PC-9 (cell line): ENCODE results near the gene INO80C. TPM values are rescaled to one million over a fixed set of nuclear protein-coding genes. Genes with fewer than 3 reads are reported as not detected.

Experiments
- BruUV-seq: library from RNA; stranded (reverse); fragments of 400-500 nt; replicated peaks from 2 replicates; lab custom pipeline; 2021; lab: Mats Ljungman, UMichigan
- CTCF ChIA-PET: fragments of 300-600 bp; sonication (Branson Sonifier 250); formaldehyde crosslinking; loops from one replicate; lab custom pipeline; 2022; ENCODE audit warnings: antibody characterized with exemption; lab: Charles Lee
- POLR2A ChIA-PET: fragments of 300-600 bp; sonication (Branson Sonifier 250); formaldehyde crosslinking; loops from one replicate; lab custom pipeline; 2022; ENCODE audit warnings: antibody characterized with exemption; ENCODE audit not compliant: unreplicated experiment; lab: Charles Lee
- DNase-seq, 2 experiments: peaks; one replicate each; pipeline versions ENCODE4 v3.0.0 to v3.0.0-alpha.2; 2015 to 2022; ENCODE audit warnings: mixed read lengths in 1 of 2
- H2AFZ ChIP-seq: fragments of 200-600 bp; sonication (generic); 2 replicates; pipeline ENCODE4 v1.8.1; 2017; ENCODE audit warnings: antibody characterized with exemption
- H3F3A ChIP-seq: fragments of 200-600 bp; sonication (generic); 2 replicates; pipeline ENCODE4 v1.8.1; 2017; ENCODE audit warnings: antibody characterized with exemption, mild to moderate bottlenecking, low read depth; ENCODE audit not compliant: insufficient read depth
- H3K27ac ChIP-seq: fragments of 200-600 bp; sonication (generic); 2 replicates; pipeline ENCODE4 v1.6.1; 2016; ENCODE audit warnings: mixed run types
- H3K27me3 ChIP-seq: fragments of 200-600 bp; sonication (generic); 2 replicates; pipeline ENCODE4 v1.6.1; 2016; ENCODE audit warnings: low read depth, mixed run types; ENCODE audit not compliant: insufficient read depth
- H3K36me3 ChIP-seq: fragments of 200-600 bp; sonication (generic); 2 replicates; pipeline ENCODE4 v1.6.1; 2016; ENCODE audit warnings: low read depth, mixed run types
- H3K4me1 ChIP-seq: fragments of 200-600 bp; sonication (generic); replicated peaks from 2 replicates; pipeline ENCODE4 v1.6.1; 2016; ENCODE audit warnings: mixed run types; ENCODE audit not compliant: insufficient read depth
- H3K4me2 ChIP-seq: fragments of 200-600 bp; sonication (generic); 2 replicates; pipeline ENCODE4 v1.6.1; 2017; ENCODE audit warnings: mixed run types
- H3K4me3 ChIP-seq: fragments of 200-600 bp; sonication (generic); 2 replicates; pipeline ENCODE4 v1.6.1; 2016; ENCODE audit warnings: mixed run types
- H3K79me2 ChIP-seq: fragments of 200-600 bp; sonication (generic); 2 replicates; pipeline ENCODE4 v1.6.1; 2017; ENCODE audit warnings: low read depth, mixed run types
- H3K9me2 ChIP-seq: fragments of 200-600 bp; sonication (generic); 2 replicates; pipeline ENCODE4 v1.8.1; 2017; ENCODE audit warnings: mild to moderate bottlenecking; ENCODE audit not compliant: insufficient read depth
- H3K9me3 ChIP-seq: fragments of 200-600 bp; sonication (generic); 2 replicates; pipeline ENCODE4 v1.8.1; 2016; ENCODE audit warnings: low read depth; ENCODE audit not compliant: insufficient read depth
- H4K20me1 ChIP-seq: fragments of 200-600 bp; sonication (generic); 2 replicates; pipeline ENCODE4 v1.8.1; 2017; ENCODE audit not compliant: insufficient read depth
- EZH2 ChIP-seq: fragments of 200-600 bp; sonication (generic); IDR thresholded peaks from 2 replicates; pipeline ENCODE4 v1.8.0; 2017; ENCODE audit warnings: antibody characterized with exemption, low read depth
- intact Hi-C: fragments of 100-400 bp; cut with micrococcal nuclease; formaldehyde crosslinking; loops from one replicate; pipeline ENCODE4 v1.10.0; 2022; ENCODE audit not compliant: unreplicated experiment
- total RNA-seq: library from RNA; stranded (reverse); gene quantifications from 2 replicates; pipeline ENCODE4 v1.2.3, GENCODE V29; 2021
- TF ChIP-seq, protein P1 (sequence below): fragments of 200-600 bp; sonication (generic); conservative IDR thresholded peaks from 2 replicates; pipeline ENCODE4 v1.6.1; 2017; ENCODE audit warnings: mixed run types, antibody characterized with exemption, mild to moderate bottlenecking, moderate library complexity

INO80C gene
- total RNA-seq, 1 experiment from 2014 or later, result 29.5 TPM

GRCh38 chr18:35526495-35527059 is 28.8 kb upstream of the INO80C start:
- peak; percentile 42 to 68 for DNase-seq
- Histone ChIP-seq H3K9me2 (no peaks in the 10 kb centered on the region), H3K79me2 (no peaks in the 10 kb centered on the region), H3K4me3 (peak overlapping the region; percentile 19; the same call in 1 of the 2 replicates), H3K27me3 (no peaks in the 10 kb centered on the region), H3K4me2 (peak overlapping the region; percentile 61), H3K9me3 (no peaks in the 10 kb centered on the region), H3K27ac (no peak overlapping the region), H3K36me3 (no peaks in the 10 kb centered on the region), H3F3A (no peaks in the 10 kb centered on the region), H4K20me1 (no peaks in the 10 kb centered on the region), H3K4me1 (peaks cover 14% of the 10 kb centered on the region), H2AFZ (no peak overlapping the region)
- intact Hi-C loops, result loop anchor here (1.0 kb wide), 1 partner anchor 48 kb away; no protein-coding TSS in a partner anchor
- CTCF ChIA-PET, result interaction anchor here (0.7 kb wide), 2 partner anchors 13 to 22 kb away, joined by 4 to 7 read pairs; no protein-coding TSS in a partner anchor
- POLR2A ChIA-PET, result interaction anchor here (0.6 to 0.8 kb wide), 5 partner anchors 14 to 285 kb away, joined by 3 to 21 read pairs (median 13); partner anchors contain the start of gene ZNF397
- no TSS peak for BruUV-seq
- TF ChIP-seq, protein P1, sequence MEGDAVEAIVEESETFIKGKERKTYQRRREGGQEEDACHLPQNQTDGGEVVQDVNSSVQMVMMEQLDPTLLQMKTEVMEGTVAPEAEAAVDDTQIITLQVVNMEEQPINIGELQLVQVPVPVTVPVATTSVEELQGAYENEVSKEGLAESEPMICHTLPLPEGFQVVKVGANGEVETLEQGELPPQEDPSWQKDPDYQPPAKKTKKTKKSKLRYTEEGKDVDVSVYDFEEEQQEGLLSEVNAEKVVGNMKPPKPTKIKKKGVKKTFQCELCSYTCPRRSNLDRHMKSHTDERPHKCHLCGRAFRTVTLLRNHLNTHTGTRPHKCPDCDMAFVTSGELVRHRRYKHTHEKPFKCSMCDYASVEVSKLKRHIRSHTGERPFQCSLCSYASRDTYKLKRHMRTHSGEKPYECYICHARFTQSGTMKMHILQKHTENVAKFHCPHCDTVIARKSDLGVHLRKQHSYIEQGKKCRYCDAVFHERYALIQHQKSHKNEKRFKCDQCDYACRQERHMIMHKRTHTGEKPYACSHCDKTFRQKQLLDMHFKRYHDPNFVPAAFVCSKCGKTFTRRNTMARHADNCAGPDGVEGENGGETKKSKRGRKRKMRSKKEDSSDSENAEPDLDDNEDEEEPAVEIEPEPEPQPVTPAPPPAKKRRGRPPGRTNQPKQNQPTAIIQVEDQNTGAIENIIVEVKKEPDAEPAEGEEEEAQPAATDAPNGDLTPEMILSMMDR, result no peak
- no peak for TF ChIP-seq EZH2

GRCh38 chr18:35525795-35526494 is 28.2 kb upstream of the INO80C start:
- Histone ChIP-seq H4K20me1 (no peaks in the 10 kb centered on the region), H3F3A (no peaks in the 10 kb centered on the region), H3K79me2 (no peaks in the 10 kb centered on the region), H2AFZ (no peak overlapping the region), H3K27ac (no peak overlapping the region), H3K9me2 (no peaks in the 10 kb centered on the region), H3K9me3 (no peaks in the 10 kb centered on the region), H3K27me3 (no peaks in the 10 kb centered on the region), H3K4me2 (peak overlapping the region; percentile 61), H3K4me1 (peaks cover 14% of the 10 kb centered on the region), H3K4me3 (peak overlapping the region; percentile 19; the same call in 1 of the 2 replicates), H3K36me3 (no peaks in the 10 kb centered on the region)
- DNase-seq, result no peak
- TF ChIP-seq, protein P1, result no peak
- no peak for TF ChIP-seq EZH2
- intact Hi-C loops, result loop anchor here (1.0 kb wide), 1 partner anchor 48 kb away; no protein-coding TSS in a partner anchor
- POLR2A ChIA-PET, result interaction anchor here (0.6 kb wide), 2 partner anchors 12 to 99 kb away, joined by 3 to 7 read pairs; no protein-coding TSS in a partner anchor
- CTCF ChIA-PET, result interaction anchor here (0.7 kb wide), 2 partner anchors 13 to 23 kb away, joined by 4 to 7 read pairs; no protein-coding TSS in a partner anchor
- BruUV-seq, result no TSS peak

- no TSS peak for BruUV-seq
Measured at GRCh38 chr18:35524226-35524625, 26.5 kb upstream of the INO80C start.

More at GRCh38 chr18:35524226-35524625, 26.5 kb upstream of the INO80C start:
- no peaks in the 10 kb centered on the region for H3K36me3 ChIP-seq
- H3K27ac ChIP-seq, result no peak overlapping the region
- H2AFZ ChIP-seq, result no peak overlapping the region
- TF ChIP-seq, protein P1, result no peak
- no peak for TF ChIP-seq EZH2
- no peaks in the 10 kb centered on the region for H3K79me2 ChIP-seq
- no peaks in the 10 kb centered on the region for H4K20me1 ChIP-seq
- no peaks in the 10 kb centered on the region for H3K9me3 ChIP-seq
- CTCF ChIA-PET, result no interaction called here
- peaks cover 14% of the 10 kb centered on the region for H3K4me1 ChIP-seq
- H3K4me2 ChIP-seq, result no peak overlapping the region
- intact Hi-C loops, result no loop called here
- no peak overlapping the region for H3K4me3 ChIP-seq
- POLR2A ChIA-PET, result no interaction called here
- H3K9me2 ChIP-seq, result no peaks in the 10 kb centered on the region
- H3F3A ChIP-seq, result no peaks in the 10 kb centered on the region
- DNase-seq, result no peak
- H3K27me3 ChIP-seq, result no peaks in the 10 kb centered on the region
